WERI-Rb-1 (cell line): ENCODE data around the gene ILDR1.

Experiments
- DNase-seq: peaks from one replicate; pipeline ENCODE4 v3.0.0-alpha.2; 2020
- H3K27ac ChIP-seq: fragments of 250-450 bp; sonication (Bioruptor Pico); 2 replicates; pipeline ENCODE4 v1.5.1; 2020; ENCODE audit warnings: mild to moderate bottlenecking, moderate library complexity
- H3K27me3 ChIP-seq: fragments of 250-450 bp; sonication (Bioruptor Pico); 2 replicates; pipeline ENCODE4 v1.5.1; 2021; ENCODE audit warnings: mild to moderate bottlenecking, low read depth, moderate library complexity; ENCODE audit not compliant: insufficient read depth, severe bottlenecking
- H3K36me3 ChIP-seq: fragments of 250-450 bp; sonication (Bioruptor Pico); 2 replicates; pipeline ENCODE4 v1.5.1; 2020; ENCODE audit warnings: mild to moderate bottlenecking, moderate library complexity
- H3K4me3 ChIP-seq: 2 replicates; pipeline ENCODE4 v1.5.1; 2011; ENCODE audit warnings: low read depth, mild to moderate bottlenecking, control low read depth, low read length
- H3K9me3 ChIP-seq: fragments of 250-450 bp; sonication (Bioruptor Pico); 2 replicates; pipeline ENCODE4 v1.5.1; 2021; ENCODE audit warnings: mild to moderate bottlenecking, moderate library complexity; ENCODE audit not compliant: severe bottlenecking
- CTCF ChIP-seq: IDR thresholded peaks from 2 replicates; pipeline ENCODE4 v1.5.1; 2011; ENCODE audit warnings: low read depth, mild to moderate bottlenecking, control low read depth, inconsistent platforms, low read length

The ILDR1 gene

GRCh38 chr3:122021811-122022401 is at the start of gene ILDR1:
Gene ILDR1 (minus strand): TSS chr3:122022247. CDS start chr3:122022077, 170 bp downstream.
- H3K27ac ChIP-seq = no peak within 1 kb of the TSS
- no peak for TF ChIP-seq CTCF
- no peaks in the 10 kb centered on the region for H3K27me3 ChIP-seq
- no peak within 1 kb of the TSS for H3K4me3 ChIP-seq
- H3K9me3 ChIP-seq = no peaks in the 10 kb centered on the region
- no peak for DNase-seq
- H3K36me3 ChIP-seq = no peaks in the 10 kb centered on the region

GRCh38 chr3:122067588-122068240 is 45.7 kb upstream of the ILDR1 start:
- Histone ChIP-seq H3K36me3 (no peaks in the 10 kb centered on the region), H3K27me3 (peaks cover 2% of the 10 kb centered on the region), H3K9me3 (no peaks in the 10 kb centered on the region), H3K27ac (no peak overlapping the region), H3K4me3 (no peak overlapping the region)
- TF ChIP-seq CTCF = no peak
- no peak for DNase-seq

DNA sequence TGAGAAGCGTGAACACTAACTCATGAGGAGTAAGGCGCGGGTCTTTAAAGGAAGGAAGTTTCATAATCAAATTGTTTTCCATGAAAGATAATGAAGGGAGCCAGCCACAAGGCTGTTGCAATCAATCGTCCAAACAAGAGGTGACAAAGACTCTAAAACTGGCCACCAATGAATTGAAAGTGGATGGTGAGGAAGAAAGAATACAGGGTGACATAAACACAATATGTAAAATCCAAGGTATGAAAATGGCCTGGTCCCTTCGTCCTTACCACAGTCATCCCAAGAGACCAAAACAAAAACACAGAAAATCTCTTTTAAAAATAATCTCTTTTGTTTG is 45.1 kb upstream of the ILDR1 start:
- H3K36me3 ChIP-seq = no peaks in the 10 kb centered on the region
- no peaks in the 10 kb centered on the region for H3K9me3 ChIP-seq
- no peak overlapping the region for H3K4me3 ChIP-seq
- TF ChIP-seq CTCF = no peak
- no peak for DNase-seq
- H3K27ac ChIP-seq = no peak overlapping the region
- H3K27me3 ChIP-seq = peaks cover 2% of the 10 kb centered on the region

GRCh38 chr3:122066331-122067213 is 44.5 kb upstream of the ILDR1 start:
- no peak overlapping the region for H3K27ac ChIP-seq
- H3K36me3 ChIP-seq = no peaks in the 10 kb centered on the region
- TF ChIP-seq CTCF = no peak
- H3K4me3 ChIP-seq = no peak overlapping the region
- DNase-seq = no peak
- H3K27me3 ChIP-seq = peaks cover 2% of the 10 kb centered on the region
- H3K9me3 ChIP-seq = no peaks in the 10 kb centered on the region

DNA sequence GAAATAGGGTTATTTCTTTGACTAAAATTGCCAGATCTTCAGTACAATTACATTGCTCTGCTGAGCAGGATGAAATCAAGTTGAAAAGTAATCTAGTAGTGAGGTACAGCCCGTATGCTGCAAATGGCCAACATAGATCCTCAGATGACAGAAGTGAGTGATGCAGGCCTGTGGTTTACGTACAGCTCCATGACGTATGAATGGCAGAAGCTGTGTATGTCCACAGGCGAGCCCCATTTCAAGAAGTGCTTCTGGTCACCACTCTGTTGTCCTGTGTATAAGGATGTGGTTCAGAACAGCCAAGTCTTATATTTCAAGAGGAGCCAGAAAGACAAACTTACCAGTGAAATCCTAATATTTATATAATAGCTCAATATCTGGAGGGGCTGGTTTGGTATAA is 42.3 kb upstream of the ILDR1 start:
- DNase-seq = no peak
- H3K27ac ChIP-seq = no peak overlapping the region

More for the DNA sequence above, 42.3 kb upstream of the ILDR1 start:
- peaks cover 2% of the 10 kb centered on the region for H3K27me3 ChIP-seq
- no peaks in the 10 kb centered on the region for H3K36me3 ChIP-seq
- no peak overlapping the region for H3K4me3 ChIP-seq
- H3K9me3 ChIP-seq = no peaks in the 10 kb centered on the region
- TF ChIP-seq CTCF = no peak
